Activated CD4-positive, alpha-beta T cell treated with anti-CD3 and anti-CD28 coated beads, Interleukin-10, Interleukin-2, amounts not matched to agents 100 ng/mL and 50 ng/mL, durations not matched to agents 16 hours and 8 hours (primary cell): ENCODE measurements around the gene NFATC1.

Experiments used
- DNase-seq: peaks from one replicate; pipeline ENCODE4 v3.0.0-alpha.2; 2020

NFATC1 gene

DNA sequence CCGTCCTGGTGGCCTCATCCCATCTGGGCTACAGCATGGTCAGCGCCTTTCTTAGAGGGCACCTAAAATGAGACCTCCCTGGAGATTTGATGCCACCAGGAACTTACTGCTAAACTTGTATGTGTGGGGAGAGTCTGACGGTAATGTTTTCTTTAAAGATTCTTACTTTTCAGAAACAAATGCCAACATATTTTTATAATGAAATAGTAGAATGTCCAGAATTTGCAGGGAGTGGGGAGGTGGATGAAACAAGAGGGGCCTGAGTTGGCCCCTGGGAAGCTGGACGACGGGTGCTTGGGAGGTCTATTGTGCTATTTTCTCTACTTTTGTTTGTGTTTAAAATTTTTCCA lies 165.1 kb downstream of the NFATC1 start:
- no peak for DNase-seq

GRCh38 chr18:79563949-79564348 lies 168.2 kb downstream of the NFATC1 start:
- DNase-seq = no peak

- no peak for DNase-seq
These were observed 168.7 kb downstream of the NFATC1 start for GRCh38 chr18:79564441-79564840.

DNA sequence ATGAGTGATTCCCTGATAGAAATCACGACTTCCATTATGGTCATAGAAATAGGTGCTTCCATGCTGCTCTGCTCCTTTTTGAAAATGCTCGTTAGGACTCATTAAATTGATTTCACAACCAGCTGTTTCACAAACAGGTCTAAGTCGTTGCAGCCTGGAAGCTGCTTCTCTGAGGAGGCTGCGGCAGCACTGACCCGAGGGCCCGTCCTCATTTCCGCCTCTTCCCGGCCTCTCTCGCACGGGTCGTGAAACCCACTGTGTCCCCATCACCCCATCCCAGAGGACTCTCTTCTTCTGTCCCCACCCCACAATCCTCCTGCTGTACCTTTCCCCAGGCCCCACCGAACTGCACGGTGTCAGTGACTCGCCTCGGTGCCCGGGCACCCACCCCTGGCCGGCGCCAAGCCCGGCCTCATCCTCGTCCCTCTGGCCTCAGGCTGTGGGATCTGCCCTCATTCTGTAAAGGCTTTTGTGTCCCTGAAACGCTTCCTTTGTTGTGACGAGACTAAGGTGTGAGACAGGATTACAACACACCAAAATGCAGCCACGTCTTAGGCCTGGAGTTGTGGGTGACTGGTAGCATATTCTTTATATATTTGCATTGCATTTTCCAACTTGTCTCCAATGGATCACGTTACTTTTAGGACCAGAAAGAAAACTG lies 171.2 kb downstream of the NFATC1 start:
- no peak for DNase-seq

DNA sequence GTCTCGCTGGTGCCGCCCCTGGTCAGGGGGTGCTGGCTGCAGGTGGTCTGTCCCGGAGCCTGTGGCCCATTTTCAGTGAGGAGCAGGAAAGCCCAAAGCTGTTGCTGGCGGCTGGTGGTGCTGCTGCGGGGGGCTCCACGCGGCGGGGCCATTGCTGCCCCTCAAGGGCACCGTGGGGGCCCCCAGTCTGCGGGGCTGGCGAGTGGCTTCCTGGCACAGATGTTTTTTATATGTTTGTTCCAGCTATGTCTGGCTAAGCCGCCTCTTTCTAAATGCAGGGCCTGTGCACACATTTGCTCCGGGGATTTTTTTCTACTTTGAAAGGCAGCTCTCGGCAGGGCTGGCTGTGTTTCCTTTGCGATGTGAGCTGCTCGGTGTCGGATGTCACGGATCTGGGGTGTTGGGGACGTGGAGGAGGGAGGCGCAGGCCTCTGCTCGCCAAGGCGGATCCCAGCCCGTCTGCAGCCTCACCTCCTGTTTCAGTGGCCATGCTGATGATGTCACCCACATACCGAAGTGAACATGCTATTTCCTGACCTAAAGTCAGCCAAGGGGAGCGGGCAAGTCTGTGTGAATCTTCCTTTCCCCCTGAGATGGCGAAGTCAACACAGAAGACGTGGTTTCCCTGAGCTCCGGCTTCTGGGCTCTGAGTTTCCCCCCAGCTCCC lies 171.9 kb downstream of the NFATC1 start:
- no peak for DNase-seq

GRCh38 chr18:79568543-79569205 lies 172.9 kb downstream of the NFATC1 start:
- DNase-seq = no peak

DNA sequence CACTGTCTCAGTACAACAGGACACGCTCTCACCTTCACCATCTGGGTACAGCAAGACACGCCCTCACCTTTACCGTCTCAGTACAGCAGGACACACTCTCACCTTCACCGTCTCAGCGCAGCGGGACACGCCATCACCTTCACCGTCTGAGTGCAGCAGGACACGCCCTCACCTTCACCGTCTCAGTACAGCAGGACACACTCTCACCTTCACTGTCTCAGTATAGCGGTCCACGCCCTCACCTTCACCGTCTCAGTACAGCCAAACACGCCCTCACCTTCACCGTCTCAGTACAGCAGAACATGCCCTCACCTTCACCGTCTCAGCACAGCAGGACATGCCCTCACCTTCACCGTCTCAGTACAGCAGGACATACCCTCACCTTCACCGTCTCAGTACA lies 174.0 kb downstream of the NFATC1 start:
- DNase-seq = no peak

DNA sequence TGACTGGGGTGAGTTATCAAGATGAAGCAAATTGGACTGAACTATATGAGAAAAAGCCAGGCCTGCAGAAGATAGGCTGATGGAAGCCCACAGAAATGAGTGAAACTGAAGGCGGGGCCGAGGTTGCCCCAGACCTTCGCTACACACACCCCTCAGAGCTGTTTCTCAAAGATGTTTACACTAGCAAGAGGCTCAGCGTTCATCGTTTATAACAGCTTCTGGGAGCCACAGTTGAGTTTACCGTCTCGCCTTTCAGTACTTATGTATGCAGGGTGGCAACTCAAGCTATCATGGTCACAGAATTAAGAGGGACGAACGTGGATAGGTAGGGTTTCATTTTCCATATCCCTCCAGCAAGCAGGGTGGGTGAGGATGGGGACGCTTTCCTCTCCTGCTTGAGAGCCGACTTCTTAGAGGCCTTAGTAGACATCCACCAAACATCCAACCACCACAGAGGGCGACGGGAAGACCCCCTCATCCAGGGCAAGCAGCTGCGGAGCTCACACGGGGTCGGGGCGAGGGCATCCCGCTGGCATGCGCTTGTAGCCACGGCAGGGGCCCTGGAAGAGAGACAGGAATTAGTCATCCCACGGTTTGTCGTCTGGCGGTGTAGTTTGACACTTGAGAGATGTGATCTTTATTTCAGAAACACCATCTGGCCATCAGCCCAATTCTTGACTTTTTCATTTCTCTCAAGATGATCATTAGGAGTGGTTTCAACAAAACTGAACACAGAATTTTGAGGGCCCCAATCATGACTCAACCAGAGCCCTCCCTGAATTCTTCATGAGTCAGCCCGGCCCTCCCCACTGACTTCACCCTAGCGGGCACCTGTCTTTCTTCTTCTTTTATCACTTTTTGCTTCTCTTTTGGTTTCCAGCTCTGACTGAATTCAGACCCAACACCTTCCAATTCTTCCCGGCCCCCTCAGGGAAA lies 174.8 kb downstream of the NFATC1 start:
- no peak for DNase-seq

DNA sequence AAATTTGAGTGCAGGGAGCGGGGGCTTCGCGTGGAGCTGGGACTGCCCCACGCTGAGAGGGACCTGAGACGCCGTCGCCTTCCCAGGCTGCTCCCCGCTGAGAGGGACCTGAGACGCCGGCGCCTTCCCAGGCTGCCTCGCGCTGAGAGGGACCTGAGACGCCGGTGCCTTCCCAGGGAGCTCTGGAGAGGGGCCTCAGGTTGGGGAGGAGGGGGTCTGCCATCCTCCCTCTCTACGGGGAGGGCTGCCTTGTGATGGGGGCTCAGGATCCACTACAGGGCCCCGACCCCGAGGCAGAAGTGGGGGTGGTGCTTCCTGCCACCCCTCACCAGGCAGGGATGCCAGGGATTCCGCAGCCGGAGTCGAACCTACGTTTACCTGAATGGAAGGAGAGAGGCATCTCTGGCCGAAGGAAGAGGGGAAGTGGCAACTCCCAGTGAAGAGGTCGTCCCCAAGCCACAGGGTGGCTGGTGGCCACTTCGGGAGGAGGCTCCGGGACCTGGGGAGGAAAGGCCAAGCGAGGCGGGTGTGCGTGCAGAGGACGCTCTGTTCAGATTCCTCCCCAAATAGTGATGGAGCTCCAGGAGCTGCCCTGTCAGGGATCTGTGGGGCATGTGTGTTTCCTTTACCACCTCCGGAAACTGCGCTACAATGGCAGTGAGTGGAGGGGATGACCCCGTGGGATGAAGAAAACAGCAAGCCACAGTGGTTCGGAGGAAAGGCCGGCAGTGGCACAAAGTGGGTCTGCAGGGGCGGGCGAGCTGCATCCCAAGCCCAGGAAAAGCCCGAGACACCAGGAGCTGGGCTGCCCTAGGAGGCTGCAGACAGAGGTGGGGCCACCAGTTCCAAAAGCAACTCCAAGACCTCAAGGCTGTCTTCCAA lies 175.7 kb downstream of the NFATC1 start:
- no peak for DNase-seq

DNA sequence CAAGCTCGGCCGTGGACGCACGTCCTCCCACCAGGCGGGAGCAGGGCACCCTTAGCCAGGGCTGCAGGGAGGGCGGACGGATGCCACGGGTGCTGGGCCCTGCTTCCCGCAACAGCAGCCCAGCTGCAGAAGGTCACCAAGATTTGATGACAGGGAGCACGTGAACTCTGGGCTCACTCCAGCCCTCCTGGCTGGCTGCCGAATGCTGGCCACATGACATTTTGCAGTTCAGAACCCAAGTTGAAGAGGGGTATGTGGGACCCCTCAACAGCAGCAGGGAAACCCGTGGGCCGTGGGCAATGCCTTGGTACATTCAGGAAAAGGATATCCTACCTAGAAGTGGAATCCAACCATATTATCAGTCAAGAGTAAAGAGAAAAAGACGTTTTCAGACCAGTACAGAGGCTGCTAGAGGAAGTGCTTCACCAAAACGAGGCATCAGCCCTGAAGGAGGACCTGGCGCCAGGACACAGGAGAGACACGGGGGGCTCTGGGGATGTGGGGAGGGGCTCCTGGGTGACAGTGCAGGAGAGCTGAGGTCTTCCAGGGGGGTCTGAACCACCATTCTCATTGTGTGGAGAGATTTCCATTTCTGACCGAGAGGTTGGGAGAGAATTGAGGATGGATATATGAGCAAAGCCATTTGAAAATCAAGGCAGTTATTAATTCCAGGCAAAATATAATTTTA lies 176.5 kb downstream of the NFATC1 start:
- DNase-seq = no peak

GRCh38 chr18:79572848-79573451 lies 177.2 kb downstream of the NFATC1 start:
- DNase-seq = no peak

DNA sequence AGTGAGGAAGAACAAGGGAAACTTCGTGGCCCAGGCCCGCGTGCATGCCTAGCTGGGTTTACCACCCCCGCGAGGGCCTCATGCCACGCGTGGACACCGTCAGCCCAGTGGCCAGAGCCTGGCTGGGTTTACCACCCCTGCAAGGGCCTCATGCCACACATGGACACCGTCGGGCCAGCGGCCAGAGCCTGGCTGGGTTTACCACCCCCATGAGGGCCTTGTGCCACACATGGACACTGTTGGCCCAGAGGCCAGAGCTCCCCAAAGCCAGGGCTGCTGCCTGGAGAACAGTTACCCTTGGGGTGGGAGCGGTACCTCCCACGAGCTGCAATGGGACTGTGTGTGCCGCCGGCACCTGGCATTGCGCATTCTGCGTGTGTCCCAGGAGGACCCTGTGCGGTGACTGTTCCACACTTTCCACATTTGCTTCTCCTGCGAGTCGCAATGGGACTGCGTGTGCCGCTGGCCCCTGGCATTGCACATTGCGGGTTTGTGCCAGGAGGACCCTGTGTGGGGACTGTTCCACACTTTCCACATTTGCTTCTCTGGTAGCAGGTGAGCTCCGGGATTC lies 178.3 kb downstream of the NFATC1 start:
- DNase-seq = no peak

GRCh38 chr18:79574938-79575525 lies 179.3 kb downstream of the NFATC1 start:
- no peak for DNase-seq

GRCh38 chr18:79575891-79576685 lies 180.4 kb downstream of the NFATC1 start:
- DNase-seq = no peak

GRCh38 chr18:79576686-79577351 lies 181.1 kb downstream of the NFATC1 start:
- DNase-seq = no peak

DNA sequence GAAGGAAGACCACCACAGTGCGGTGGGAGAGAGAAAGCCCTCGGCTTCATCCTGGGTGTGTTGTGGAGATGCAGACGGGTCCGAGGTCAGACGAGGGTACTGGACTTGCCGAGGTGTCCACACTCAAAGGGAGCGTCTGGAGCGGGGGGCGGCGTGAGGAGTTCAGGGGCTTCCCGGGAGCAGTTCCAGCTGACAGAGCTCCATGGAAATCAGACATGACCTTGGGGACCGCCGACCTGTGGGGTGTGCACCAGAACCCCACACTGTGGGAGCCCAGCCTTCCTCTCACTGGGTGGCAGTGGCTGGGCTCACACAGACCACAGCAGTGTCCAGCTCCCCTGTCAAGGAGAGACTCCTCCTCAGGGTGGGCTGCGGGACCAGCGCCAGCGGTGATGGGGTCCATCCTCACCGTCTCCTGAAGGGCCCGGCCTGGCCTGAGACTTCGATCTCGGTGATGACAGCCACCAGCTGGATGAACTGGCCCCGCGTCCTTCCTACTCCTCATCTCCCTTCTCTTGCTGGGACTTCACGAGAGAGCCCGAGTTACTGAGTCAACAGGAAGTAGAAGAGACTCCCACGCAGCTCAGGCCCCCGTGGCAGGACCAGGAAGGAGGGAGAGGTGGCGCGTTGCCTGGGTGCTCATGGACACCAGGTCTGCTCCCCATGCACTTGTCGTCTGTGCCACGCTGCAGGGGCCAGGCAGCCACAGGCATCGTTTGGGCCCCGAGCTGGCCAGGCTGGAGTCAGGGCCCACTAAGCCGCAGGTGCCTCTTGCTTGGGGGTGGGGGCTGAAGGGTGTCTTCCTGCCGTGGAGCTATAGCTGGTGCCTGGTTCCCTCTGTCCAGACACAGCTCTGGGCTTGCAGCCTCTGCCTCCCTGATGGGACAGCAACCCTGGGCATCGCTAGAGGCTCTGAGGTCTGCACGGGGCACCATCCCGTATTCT lies 182.0 kb downstream of the NFATC1 start:
- no peak for DNase-seq

- DNase-seq = no peak
These were observed 182.9 kb downstream of the NFATC1 start for GRCh38 chr18:79578396-79579260.
